GM18508 (cell line): ENCODE results near the gene GPR32.
"Not testable (repeated sequence)": the region's sequence is repeated elsewhere in the genome, so short reads cannot be mapped to it uniquely, and the experiment has no call there.

Experiments
- ATAC-seq: cut with Tn5 transposase; IDR thresholded peaks from one replicate; pipeline ENCODE4 v1.9.1; 2021; ENCODE audit warnings: moderate number of reproducible peaks; ENCODE audit not compliant: insufficient read depth, unreplicated experiment

Gene GPR32

DNA sequence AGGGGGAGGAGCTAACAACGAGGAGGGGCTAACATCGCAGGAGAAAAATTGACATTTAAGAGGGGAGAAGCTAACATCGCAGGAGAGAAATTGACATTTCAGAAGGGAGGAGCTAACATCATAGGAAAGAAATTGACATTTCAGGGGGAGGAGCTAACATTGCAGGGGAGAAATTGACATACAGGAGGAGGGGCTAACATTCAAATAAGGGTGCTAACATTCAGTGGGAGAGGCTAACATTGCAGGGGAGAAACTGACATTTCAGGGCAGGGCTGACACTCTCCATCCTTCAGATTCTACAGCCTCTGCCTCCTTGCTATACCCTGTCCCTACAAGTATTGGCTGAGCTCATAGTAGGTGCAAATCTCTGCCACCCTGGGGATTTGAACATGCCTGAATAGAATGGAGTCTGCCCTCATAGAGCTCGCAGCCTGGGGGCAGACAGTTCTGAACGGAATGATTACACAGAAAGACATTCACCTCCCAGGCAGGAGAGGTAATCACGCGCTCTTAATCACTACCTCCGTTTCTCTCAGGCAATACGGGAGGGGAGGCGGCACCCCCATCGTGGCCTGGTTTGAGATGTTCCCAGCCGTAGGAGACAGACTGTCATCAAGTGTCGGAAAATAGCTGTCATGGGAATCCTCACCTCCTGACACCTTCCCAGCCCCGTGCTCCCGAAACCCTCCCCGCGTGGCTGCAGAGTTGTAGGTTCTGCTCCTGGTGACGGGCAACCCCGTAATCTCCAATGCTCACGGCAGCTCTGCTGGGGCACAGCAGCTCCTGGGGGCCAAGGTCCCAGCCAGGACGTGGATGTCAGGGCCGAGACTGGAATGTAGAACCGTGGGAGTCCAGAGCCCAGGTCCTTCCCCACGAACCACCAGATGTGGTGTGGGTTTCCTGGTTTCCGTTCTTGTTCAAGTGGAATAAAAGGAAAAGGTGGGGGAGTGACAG, 9.5 kb downstream of the GPR32 start:
- ATAC-seq, result no peak

GRCh38 chr19:50780753-50781435, 10.6 kb downstream of the GPR32 start:
- ATAC-seq, result no peak

GRCh38 chr19:50783848-50784152, 13.5 kb downstream of the GPR32 start:
- not testable (repeated sequence) for ATAC-seq

- ATAC-seq, result no peak
Observed at GRCh38 chr19:50784710-50785109, 14.4 kb downstream of the GPR32 start.

DNA sequence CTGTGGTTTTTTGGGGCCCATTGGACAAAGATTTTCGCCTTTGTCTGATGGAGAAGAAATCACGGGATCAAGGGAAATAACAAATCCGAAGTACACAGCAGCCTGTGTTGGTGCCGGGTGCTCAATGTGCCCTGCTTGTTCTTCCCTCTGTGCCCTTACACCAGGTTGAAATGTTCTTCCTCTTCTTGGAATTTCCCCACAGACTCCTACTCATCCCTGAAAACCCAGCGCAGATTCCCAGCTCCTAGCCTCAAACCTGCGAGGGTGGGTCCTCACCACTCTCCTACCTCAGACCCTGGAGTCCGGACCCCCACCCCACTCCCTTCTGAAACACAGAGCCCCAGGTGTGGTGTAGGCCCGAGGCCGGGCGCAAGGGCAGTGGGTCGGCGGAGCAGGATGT, 15.1 kb downstream of the GPR32 start:
- no peak for ATAC-seq

DNA sequence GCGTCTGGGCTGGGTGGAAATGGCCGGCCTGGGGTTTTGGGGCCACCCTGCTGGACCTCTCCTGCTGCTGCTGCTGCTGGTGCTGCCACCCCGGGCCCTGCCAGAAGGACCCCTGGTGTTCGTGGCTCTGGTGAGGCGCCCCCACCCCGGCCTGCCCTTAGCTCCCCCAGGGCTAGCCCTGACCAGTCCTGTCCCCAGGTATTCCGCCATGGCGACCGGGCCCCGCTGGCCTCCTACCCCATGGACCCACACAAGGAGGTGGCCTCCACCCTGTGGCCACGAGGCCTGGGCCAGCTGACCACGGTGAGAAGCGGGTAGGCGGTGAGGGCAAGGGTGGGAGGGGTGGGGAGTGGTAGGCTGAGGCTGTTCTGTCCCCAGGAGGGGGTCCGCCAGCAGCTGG, 20.1 kb downstream of the GPR32 start, which contains the start of gene ACP4:
ACP4 (plus strand) TSS at position 20 of the 400 bp plus-strand sequence; CDS start at position 20, 0 bp downstream.
- no peak for ATAC-seq

- no peak for ATAC-seq
Observed at GRCh38 chr19:50790922-50791467, 20.7 kb downstream of the GPR32 start.

GRCh38 chr19:50791594-50792271, 21.5 kb downstream of the GPR32 start:
- ATAC-seq, result no peak

DNA sequence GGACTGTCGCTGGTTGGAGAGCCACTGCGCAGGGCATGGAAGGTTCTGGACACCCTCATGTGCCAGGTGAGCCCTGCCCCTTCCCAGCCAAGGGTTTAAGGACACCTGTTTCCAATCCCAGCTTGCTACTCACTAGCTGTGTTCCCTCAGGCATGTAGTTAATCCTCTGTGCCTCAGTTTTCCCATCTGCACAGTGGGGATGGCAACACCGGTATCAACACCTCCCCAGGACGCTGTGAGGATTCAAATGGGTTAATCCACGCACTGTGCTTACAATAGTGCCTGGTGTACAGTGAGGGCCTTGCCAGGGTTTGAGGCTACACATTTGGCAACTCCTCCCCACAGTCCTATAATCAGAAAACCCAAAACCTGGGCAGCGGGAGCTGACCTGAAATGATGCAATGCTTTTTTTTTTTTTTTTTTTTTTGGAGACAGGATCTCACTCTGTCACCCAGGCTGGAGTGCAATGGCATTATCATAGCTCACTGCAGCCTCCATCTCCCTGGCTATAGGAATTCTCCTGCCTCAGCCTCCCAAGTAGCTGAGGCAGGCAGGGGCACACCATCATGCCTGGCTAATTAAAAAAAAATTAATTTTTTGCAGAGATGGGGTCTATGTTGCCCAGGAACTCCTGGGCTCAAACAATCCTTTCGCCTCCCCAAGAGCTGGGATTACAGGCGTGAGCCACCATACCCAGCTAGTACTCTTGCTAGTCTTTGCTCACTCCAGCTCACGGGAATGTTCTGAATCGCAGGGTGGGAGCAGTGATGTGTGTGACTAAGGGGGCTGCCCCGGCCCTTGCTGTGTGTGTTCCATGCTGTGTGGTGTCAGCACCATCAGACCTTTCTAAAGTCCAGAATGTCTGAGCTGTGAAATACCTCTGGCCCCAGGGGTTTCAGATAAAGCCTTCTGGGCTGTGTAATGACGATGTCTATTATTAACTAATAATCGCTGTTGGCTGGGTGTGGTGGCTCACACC, 22.3 kb downstream of the GPR32 start:
- no peak for ATAC-seq

DNA sequence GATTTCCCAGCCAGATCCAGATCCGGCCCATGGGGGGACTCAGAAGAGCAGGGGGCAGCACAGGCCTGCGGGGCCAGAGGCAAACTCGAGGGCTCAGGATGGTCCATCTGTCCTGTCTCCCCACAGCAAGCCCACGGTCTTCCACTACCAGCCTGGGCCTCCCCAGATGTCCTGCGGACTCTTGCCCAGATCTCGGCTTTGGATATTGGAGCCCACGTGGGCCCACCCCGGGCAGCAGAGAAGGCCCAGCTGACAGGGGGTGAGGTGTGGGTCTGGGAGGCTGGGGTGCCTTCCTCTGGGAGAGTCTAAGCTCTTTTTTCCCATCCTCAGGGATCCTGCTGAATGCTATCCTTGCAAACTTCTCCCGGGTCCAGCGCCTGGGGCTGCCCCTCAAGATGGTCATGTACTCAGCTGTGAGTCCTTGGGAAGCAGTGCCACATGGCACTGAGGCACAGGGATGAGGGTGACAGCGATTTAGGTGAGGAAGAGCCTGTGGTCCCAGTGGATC, 23.3 kb downstream of the GPR32 start:
- ATAC-seq, result no peak

DNA sequence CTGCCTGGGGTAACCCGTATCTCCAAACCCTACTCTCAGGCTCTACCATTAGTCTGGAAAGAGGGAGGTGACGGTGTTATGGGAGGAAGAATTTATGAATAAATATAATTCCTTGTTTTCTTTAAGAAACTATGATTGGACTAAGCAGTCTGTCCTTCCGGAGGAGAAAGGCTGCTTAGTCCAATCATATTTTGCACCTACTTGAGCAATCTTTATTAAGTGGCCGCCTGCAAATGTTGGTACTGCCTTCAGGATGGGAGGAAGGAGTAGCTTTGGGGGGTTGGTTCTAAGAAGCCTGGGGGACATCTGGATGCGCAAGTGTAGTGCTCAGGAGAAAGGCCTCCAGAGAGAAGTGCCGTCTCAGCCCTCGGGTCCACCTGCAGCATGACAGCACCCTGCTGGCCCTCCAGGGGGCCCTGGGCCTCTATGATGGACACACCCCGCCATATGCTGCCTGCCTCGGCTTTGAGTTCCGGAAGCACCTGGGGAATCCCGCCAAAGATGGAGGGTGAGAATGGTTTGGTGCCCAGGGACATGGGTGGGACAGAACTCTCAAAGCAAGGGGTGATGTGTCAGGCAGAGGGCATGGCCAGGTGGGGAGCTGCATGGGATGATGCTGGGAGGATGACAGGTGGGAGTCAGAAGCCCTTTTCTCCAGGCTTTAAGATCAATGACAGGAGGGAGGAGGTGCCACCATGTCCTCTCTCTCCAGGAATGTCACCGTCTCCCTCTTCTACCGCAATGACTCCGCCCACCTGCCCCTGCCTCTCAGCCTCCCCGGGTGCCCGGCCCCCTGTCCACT, 24.0 kb downstream of the GPR32 start:
- no peak for ATAC-seq

DNA sequence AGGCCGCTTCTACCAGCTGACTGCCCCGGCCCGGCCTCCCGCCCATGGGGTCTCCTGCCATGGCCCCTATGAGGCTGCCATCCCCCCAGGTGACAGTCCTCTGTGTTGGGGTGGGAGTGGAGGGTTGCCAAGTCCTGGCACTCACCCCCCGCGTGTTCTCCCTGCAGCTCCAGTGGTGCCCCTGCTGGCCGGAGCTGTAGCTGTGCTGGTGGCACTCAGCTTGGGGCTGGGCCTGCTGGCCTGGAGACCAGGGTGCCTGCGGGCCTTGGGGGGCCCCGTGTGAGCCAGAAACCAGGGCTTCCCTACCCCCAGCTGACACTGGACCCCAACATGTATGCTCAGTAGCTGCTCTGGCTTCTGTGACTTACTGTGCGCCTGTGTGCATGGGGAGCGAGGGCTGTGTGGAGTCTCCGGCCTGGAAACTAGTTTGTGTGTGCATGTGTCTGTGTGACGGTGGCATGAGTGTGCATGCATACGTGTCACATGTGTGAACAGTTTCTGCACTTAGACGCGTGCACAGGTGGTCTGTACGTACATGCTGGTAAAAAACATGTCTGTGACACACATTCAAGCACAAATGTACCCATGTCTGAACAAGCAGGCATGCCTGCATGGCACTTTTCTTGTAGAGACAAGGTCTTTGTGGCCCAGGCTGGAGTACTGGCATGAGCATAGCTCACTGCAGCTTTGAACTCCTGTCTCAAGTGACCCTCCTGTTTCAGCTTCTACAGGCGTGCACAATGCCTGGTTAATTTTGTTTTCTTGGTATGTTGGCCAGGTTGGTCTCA, 24.8 kb downstream of the GPR32 start:
- ATAC-seq, result no peak

- no peak for ATAC-seq
Observed at GRCh38 chr19:50795664-50796073, 25.4 kb downstream of the GPR32 start.

DNA sequence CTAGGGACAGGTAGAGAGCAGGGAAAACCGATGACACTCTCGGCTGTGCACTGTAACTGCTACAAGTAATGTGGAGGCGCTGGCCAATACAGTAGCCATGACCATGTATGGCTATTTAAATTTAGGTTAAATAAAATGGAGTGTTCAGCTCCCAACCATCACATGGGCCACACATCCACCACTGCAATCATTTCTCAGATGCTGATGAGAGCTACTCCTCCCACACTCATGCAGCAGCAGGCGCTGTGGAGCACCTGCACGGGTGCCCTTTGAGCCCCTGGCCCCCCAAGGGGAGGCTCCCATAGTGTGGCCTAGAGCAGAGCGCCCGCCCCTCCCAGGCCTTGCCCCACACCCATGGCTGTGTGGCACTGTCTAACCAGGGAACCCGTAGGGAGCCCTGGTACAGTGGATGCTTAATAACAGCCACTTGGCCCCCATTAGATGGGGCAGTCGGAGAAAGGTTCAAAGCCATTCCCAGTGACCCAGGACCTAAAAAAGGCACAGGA, 25.9 kb downstream of the GPR32 start:
- no peak for ATAC-seq

DNA sequence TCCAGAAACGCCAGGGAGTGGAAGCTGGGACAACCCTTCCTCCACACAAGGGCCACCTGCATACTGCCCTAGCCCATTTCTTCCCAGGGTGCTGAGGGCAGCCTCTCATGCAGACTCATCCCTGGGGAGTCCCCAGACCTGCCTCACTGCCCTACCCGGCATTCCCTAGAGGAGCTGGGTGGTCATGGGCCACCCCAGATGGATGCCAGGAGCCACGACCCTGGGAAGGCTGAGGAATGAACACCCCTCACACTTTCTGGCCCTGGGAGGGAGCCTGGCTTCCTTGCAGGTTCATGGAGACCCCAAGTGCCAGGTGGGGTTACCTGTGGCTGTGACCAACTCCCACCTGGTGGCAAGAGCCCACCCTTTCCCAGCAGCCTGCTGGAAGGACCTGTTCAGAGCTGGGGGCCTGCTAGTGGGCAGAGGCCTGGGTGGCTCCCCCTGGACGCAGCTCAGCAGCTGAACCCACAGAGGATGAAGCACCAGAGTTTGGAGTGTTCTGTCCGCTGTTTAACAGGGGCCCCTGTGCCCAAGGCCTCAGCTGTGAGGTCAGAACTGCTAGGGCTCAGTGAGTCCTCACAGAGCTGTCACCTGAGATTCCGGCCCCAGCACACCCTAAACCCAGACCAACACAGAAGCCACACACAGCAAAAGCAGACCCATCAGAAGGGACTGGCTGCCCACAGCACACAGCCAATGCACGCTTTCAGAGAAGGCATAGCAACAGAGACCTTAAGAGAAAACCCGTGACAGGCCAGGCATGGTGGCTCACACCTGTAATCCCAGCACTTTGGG, 26.6 kb downstream of the GPR32 start:
- ATAC-seq, result no peak

DNA sequence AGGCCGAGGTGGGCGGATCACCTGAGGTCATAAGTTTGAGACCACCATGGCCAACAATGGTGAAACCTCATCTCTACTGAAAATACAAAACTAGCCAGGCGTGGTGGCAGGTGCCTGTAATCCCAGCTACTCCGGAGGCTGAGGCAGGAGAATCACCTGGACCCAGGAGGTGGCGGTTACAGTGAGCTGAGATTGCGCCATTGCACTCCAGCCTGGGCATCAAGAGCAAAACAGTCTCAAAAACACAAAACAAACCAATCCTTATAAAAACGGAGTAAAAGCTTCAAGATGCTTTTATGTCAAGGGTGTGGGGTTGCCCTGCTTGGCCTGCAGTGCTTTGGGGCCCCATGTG, 27.1 kb downstream of the GPR32 start:
- no peak for ATAC-seq
